ENCODE results near the gene ATG4B. TPM values are rescaled to one million over a fixed set of nuclear protein-coding genes. Genes with fewer than 3 reads are reported as not detected.
A peak's percentile ranks its signal among the peaks of the same experiment; 100 is the strongest.
"Not testable (repeated sequence)": the region's sequence is repeated elsewhere in the genome, so short reads cannot be mapped to it uniquely, and the experiment has no call there.

The ATG4B gene
- total RNA-seq, result 10 to 100 TPM; 47.7 to 71.1 (median 64.2) TPM

- peak; percentile 72 to 79 for DNase-seq (ENCODE audit: low spot score in 2 of 2)
- TF ChIP-seq POLR2A (IDR thresholded peaks at IDR 0.05) (peak; percentile 45), CTCF (IDR thresholded peaks at IDR 0.05) (no peak), POLR2AphosphoS5 (IDR thresholded peaks at IDR 0.05) (peak; percentile 76 to 94 (median 82))
- peak within 1 kb of the TSS; percentile 78 to 97 (median 92) for H3K4me3 ChIP-seq
- no peaks in the 10 kb centered on the region for H3K9me3 ChIP-seq
- no peaks in the 10 kb centered on the region for H3K27me3 ChIP-seq
- H3K36me3 ChIP-seq, result peaks cover 4% of the 10 kb centered on the region
- H3K4me1 ChIP-seq, result peaks cover 8 to 23% of the 10 kb centered on the region in 2 donors
- H3K27ac ChIP-seq, result peak within 1 kb of the TSS; percentile 99 to 100
- intact Hi-C loops (cut with DNase I; ENCODE audit: low total_unique reads), result loop anchor here (5.0 kb wide), 1 partner anchor 215 kb away; no protein-coding TSS in a partner anchor
Observed at GRCh38 chr2:241637018-241637794, at the start of gene ATG4B, which contains the start of gene THAP4. Gene ATG4B (plus strand): TSS chr2:241637693. CDS start chr2:241637715, 22 bp downstream. Gene THAP4 (minus strand): TSS chr2:241637158. CDS start chr2:241637017, 141 bp downstream.

GRCh38 chr2:241589863-241590262 lies 47.6 kb upstream of the ATG4B start:
- intact Hi-C loops (cut with DNase I; ENCODE audit: low total_unique reads); H3K4me3 ChIP-seq; H3K27me3 ChIP-seq; DNase-seq (ENCODE audit: low spot score in 2 of 2); H3K27ac ChIP-seq; H3K4me1 ChIP-seq; H3K36me3 ChIP-seq: not testable (repeated sequence)
- H3K9me3 ChIP-seq, result peaks cover 30 to 32% of the 10 kb centered on the region in 2 donors

- H3K4me1 ChIP-seq; H3K36me3 ChIP-seq; H3K4me3 ChIP-seq; H3K27me3 ChIP-seq; H3K27ac ChIP-seq; DNase-seq (ENCODE audit: low spot score in 2 of 2); intact Hi-C loops (cut with DNase I; ENCODE audit: low total_unique reads): not testable (repeated sequence)
- H3K9me3 ChIP-seq, result peaks cover 29 to 30% of the 10 kb centered on the region in 2 donors
Observed at GRCh38 chr2:241590496-241591455, 46.7 kb upstream of the ATG4B start.

GRCh38 chr2:241592126-241592845 lies 45.2 kb upstream of the ATG4B start:
- Histone ChIP-seq H3K27ac (no peak overlapping the region), H3K4me1 (no peaks in the 10 kb centered on the region), H3K36me3 (no peaks in the 10 kb centered on the region), H3K27me3 (no peaks in the 10 kb centered on the region), H3K4me3 (no peak overlapping the region), H3K9me3 (peaks cover 14 to 16% of the 10 kb centered on the region in 2 donors)
- no peak for DNase-seq (ENCODE audit: low spot score in 2 of 2)
- TF ChIP-seq POLR2A (IDR thresholded peaks at IDR 0.05) (no peak), CTCF (IDR thresholded peaks at IDR 0.05) (no peak), POLR2AphosphoS5 (IDR thresholded peaks at IDR 0.05) (no peak)
- intact Hi-C loops (cut with DNase I; ENCODE audit: low total_unique reads), result no loop called here

- Histone ChIP-seq H3K36me3 (no peaks in the 10 kb centered on the region), H3K27me3 (no peaks in the 10 kb centered on the region), H3K4me3 (no peak overlapping the region), H3K4me1 (no peaks in the 10 kb centered on the region), H3K9me3 (peaks cover 6 to 8% of the 10 kb centered on the region in 2 donors), H3K27ac (no peak overlapping the region)
- DNase-seq (ENCODE audit: low spot score in 2 of 2), result no peak
- TF ChIP-seq CTCF (IDR thresholded peaks at IDR 0.05) (no peak), POLR2AphosphoS5 (IDR thresholded peaks at IDR 0.05) (no peak), POLR2A (IDR thresholded peaks at IDR 0.05) (no peak)
- intact Hi-C loops (cut with DNase I; ENCODE audit: low total_unique reads), result no loop called here
Observed at GRCh38 chr2:241593271-241593670, 44.2 kb upstream of the ATG4B start.
